ENCODE measurements around the gene KLHL8. TPM values are rescaled to one million over a fixed set of nuclear protein-coding genes. Genes with fewer than 3 reads are reported as not detected.
A peak's percentile ranks its signal among the peaks of the same experiment; 100 is the strongest.

The KLHL8 gene
- total and polyA plus RNA-seq, 4 donors, result 2.9 to 14.4 (median 5.1) TPM

DNA sequence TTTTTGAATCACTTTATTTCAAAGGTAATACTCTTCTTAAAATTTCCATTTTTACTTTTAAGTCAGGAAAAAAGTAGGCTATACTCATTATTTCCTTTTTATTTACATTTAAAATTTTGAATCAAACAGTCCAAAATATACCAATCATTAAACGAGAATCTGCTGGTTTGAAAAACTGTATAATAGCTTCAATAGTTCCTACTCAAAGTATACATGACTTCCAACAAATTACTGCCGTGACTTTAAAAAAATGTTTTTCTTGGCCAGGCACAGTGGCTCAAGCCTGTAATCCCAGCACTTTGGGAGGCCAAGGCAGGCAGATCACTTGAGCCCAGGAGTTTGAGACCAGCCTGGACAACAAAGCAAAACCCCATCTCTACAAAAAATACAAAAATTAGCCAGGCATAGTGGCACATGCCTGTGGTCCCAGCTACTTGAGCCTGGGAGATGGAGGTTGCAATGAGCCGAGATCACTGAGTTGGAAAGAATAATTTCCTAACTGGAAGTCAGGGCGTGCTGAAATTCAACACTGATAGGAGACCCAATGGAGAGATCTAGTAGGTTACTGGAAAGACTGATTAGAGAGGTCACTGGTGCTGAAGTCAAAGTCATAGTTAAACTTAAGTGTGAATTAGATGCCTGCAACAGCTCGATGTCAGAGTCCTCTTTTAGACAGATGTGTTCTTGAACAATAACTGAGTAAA is 9.0 kb downstream of the KLHL8 start:
- TF ChIP-seq, protein P1, sequence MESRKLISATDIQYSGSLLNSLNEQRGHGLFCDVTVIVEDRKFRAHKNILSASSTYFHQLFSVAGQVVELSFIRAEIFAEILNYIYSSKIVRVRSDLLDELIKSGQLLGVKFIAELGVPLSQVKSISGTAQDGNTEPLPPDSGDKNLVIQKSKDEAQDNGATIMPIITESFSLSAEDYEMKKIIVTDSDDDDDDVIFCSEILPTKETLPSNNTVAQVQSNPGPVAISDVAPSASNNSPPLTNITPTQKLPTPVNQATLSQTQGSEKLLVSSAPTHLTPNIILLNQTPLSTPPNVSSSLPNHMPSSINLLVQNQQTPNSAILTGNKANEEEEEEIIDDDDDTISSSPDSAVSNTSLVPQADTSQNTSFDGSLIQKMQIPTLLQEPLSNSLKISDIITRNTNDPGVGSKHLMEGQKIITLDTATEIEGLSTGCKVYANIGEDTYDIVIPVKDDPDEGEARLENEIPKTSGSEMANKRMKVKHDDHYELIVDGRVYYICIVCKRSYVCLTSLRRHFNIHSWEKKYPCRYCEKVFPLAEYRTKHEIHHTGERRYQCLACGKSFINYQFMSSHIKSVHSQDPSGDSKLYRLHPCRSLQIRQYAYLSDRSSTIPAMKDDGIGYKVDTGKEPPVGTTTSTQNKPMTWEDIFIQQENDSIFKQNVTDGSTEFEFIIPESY (IDR thresholded peaks at IDR 0.05), result no peak
- no peak for TF ChIP-seq TAF1 (conservative IDR thresholded peaks at IDR 0.05)
- no peak for TF ChIP-seq HNF4G (IDR thresholded peaks at IDR 0.05)
- TF ChIP-seq RAD21 (IDR thresholded peaks at IDR 0.05), result no peak
- TF ChIP-seq GABPA (IDR thresholded peaks at IDR 0.05 in 1 of 2, conservative IDR thresholded peaks at IDR 0.05 in 1 of 2), result no peak
- TF ChIP-seq FOXA1 (IDR thresholded peaks at IDR 0.05), result no peak
- TF ChIP-seq, protein P2, sequence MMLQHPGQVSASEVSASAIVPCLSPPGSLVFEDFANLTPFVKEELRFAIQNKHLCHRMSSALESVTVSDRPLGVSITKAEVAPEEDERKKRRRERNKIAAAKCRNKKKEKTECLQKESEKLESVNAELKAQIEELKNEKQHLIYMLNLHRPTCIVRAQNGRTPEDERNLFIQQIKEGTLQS (IDR thresholded peaks at IDR 0.05), result no peak
- no peak for TF ChIP-seq JUND (IDR thresholded peaks at IDR 0.05)
- TF ChIP-seq, protein P3, sequence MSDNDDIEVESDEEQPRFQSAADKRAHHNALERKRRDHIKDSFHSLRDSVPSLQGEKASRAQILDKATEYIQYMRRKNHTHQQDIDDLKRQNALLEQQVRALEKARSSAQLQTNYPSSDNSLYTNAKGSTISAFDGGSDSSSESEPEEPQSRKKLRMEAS (IDR thresholded peaks at IDR 0.05), result no peak
- TF ChIP-seq, protein P4, sequence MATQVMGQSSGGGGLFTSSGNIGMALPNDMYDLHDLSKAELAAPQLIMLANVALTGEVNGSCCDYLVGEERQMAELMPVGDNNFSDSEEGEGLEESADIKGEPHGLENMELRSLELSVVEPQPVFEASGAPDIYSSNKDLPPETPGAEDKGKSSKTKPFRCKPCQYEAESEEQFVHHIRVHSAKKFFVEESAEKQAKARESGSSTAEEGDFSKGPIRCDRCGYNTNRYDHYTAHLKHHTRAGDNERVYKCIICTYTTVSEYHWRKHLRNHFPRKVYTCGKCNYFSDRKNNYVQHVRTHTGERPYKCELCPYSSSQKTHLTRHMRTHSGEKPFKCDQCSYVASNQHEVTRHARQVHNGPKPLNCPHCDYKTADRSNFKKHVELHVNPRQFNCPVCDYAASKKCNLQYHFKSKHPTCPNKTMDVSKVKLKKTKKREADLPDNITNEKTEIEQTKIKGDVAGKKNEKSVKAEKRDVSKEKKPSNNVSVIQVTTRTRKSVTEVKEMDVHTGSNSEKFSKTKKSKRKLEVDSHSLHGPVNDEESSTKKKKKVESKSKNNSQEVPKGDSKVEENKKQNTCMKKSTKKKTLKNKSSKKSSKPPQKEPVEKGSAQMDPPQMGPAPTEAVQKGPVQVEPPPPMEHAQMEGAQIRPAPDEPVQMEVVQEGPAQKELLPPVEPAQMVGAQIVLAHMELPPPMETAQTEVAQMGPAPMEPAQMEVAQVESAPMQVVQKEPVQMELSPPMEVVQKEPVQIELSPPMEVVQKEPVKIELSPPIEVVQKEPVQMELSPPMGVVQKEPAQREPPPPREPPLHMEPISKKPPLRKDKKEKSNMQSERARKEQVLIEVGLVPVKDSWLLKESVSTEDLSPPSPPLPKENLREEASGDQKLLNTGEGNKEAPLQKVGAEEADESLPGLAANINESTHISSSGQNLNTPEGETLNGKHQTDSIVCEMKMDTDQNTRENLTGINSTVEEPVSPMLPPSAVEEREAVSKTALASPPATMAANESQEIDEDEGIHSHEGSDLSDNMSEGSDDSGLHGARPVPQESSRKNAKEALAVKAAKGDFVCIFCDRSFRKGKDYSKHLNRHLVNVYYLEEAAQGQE (IDR thresholded peaks at IDR 0.05), result no peak
- no peak for TF ChIP-seq HNF4A (conservative IDR thresholded peaks at IDR 0.05)
- TF ChIP-seq SP1 (IDR thresholded peaks at IDR 0.05), result no peak
- no peaks in the 10 kb centered on the region for H3K27me3 ChIP-seq (ENCODE audit: control insufficient read depth in 4 of 4, insufficient read depth in 4 of 4, low read length in 3 of 4)
- no peak for DNase-seq (ENCODE audit: low spot score)
- WGBS, result 80% methylated on average over 5 of the region's 5 CpGs
- H3K4me3 ChIP-seq (ENCODE audit: low read depth in 1 of 3, low read length in 3 of 3), result no peak overlapping the region
- no peaks in the 10 kb centered on the region for H3K9me3 ChIP-seq (ENCODE audit: control insufficient read depth in 4 of 4, low read length in 3 of 4)
- peaks cover 4 to 8% (median 6%) of the 10 kb centered on the region in 4 donors for H3K4me1 ChIP-seq (ENCODE audit: control insufficient read depth in 4 of 4, insufficient read depth in 4 of 4, low read length in 3 of 4)
- peaks cover 0 to 4% (median 0%) of the 10 kb centered on the region in 4 donors for H3K36me3 ChIP-seq (ENCODE audit: control insufficient read depth in 4 of 4, insufficient read depth in 3 of 4, low read depth in 1 of 4, low read length in 3 of 4)
- H3K27ac ChIP-seq (ENCODE audit: low read depth in 1 of 2, low read length in 2 of 2), result no peak overlapping the region
- H3K9ac ChIP-seq (ENCODE audit: low read depth in 1 of 2, low read length in 2 of 2), result no peak overlapping the region

DNA sequence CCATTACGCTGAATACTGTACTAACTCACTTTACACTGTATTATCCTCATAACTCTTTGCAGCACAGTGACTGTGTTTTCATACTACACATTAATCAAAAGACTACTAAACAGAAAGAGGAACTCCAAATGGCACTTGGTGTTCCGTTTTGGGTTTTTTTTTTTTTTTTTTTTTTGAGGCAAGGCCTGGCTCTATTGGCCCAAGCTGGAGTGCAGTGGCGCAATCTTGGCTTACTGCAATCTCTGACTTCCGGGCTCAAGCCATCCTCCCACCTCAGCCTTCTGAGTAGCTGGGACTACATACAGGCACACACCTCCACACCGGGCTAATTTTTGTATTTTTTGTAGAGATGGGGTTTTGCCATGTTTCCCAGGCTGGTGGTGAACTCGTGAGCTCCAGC is 10.7 kb downstream of the KLHL8 start:
- Histone ChIP-seq H3K27ac (ENCODE audit: low read depth in 1 of 2, low read length in 2 of 2) (peak overlapping the region in 1 of 2 donors; percentile 28), H3K36me3 (ENCODE audit: control insufficient read depth in 4 of 4, insufficient read depth in 3 of 4, low read depth in 1 of 4, low read length in 3 of 4) (peaks cover 0 to 4% (median 0%) of the 10 kb centered on the region in 4 donors), H3K9me3 (ENCODE audit: control insufficient read depth in 4 of 4, low read length in 3 of 4) (no peaks in the 10 kb centered on the region), H3K9ac (ENCODE audit: low read depth in 1 of 2, low read length in 2 of 2) (no peak overlapping the region), H3K4me3 (ENCODE audit: low read depth in 1 of 3, low read length in 3 of 3) (no peak overlapping the region), H3K27me3 (ENCODE audit: control insufficient read depth in 4 of 4, insufficient read depth in 4 of 4, low read length in 3 of 4) (no peaks in the 10 kb centered on the region), H3K4me1 (ENCODE audit: control insufficient read depth in 4 of 4, insufficient read depth in 4 of 4, low read length in 3 of 4) (peaks cover 4 to 8% (median 6%) of the 10 kb centered on the region in 4 donors)
- no peak for DNase-seq (ENCODE audit: low spot score)
- WGBS, result 63% methylated on average over 6 of the region's 6 CpGs
- TF ChIP-seq EGR1 (IDR thresholded peaks at IDR 0.05; ENCODE audit: low read depth in 2 of 2) (no peak), HNF4A (conservative IDR thresholded peaks at IDR 0.05) (no peak), HNF4G (IDR thresholded peaks at IDR 0.05) (no peak), SP1 (IDR thresholded peaks at IDR 0.05) (no peak), GABPA (IDR thresholded peaks at IDR 0.05 in 1 of 2, conservative IDR thresholded peaks at IDR 0.05 in 1 of 2) (peak; percentile 22 to 63), RXRA (IDR thresholded peaks at IDR 0.05) (no peak), NR2F2 (IDR thresholded peaks at IDR 0.05) (no peak), YY1 (IDR thresholded peaks at IDR 0.05) (peak; percentile 49), FOXA2 (IDR thresholded peaks at IDR 0.05) (no peak), FOXA1 (IDR thresholded peaks at IDR 0.05) (no peak), RAD21 (IDR thresholded peaks at IDR 0.05) (no peak), TAF1 (conservative IDR thresholded peaks at IDR 0.05) (no peak)
- TF ChIP-seq, protein P3 (IDR thresholded peaks at IDR 0.05), result no peak
- TF ChIP-seq, protein P2 (IDR thresholded peaks at IDR 0.05), result no peak
- TF ChIP-seq, protein P4 (IDR thresholded peaks at IDR 0.05), result no peak
- TF ChIP-seq, protein P5, sequence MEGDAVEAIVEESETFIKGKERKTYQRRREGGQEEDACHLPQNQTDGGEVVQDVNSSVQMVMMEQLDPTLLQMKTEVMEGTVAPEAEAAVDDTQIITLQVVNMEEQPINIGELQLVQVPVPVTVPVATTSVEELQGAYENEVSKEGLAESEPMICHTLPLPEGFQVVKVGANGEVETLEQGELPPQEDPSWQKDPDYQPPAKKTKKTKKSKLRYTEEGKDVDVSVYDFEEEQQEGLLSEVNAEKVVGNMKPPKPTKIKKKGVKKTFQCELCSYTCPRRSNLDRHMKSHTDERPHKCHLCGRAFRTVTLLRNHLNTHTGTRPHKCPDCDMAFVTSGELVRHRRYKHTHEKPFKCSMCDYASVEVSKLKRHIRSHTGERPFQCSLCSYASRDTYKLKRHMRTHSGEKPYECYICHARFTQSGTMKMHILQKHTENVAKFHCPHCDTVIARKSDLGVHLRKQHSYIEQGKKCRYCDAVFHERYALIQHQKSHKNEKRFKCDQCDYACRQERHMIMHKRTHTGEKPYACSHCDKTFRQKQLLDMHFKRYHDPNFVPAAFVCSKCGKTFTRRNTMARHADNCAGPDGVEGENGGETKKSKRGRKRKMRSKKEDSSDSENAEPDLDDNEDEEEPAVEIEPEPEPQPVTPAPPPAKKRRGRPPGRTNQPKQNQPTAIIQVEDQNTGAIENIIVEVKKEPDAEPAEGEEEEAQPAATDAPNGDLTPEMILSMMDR (IDR thresholded peaks at IDR 0.05; ENCODE audit: low read depth, low read length, missing input control), result no peak
